GM13976 (cell line): ENCODE data around the gene FBXO45.
"Not testable (repeated sequence)": the region's sequence is repeated elsewhere in the genome, so short reads cannot be mapped to it uniquely, and the experiment has no call there.

Experiments used
- DNase-seq: peaks from one replicate; pipeline ENCODE4 v3.0.0; 2012; ENCODE audit warnings: low spot score
- in situ Hi-C: fragments of 300-500 bp; cut with MboI; formaldehyde crosslinking; loops from one replicate; pipeline ENCODE4 v1.12.0; 2022; ENCODE audit warnings: low sequenced_read_pairs, mixed read lengths, inconsistent platforms; ENCODE audit not compliant: unreplicated experiment
- TF ChIP-seq, protein P1 (sequence below): IDR thresholded peaks from 2 replicates; pipeline ENCODE4 v1.5.1; 2012; ENCODE audit warnings: borderline replicate concordance, mild to moderate bottlenecking; ENCODE audit not compliant: insufficient read depth; ENCODE audit errors: extremely low read depth, missing control alignments, control extremely low read depth

Gene FBXO45

GRCh38 chr3:196572389-196572788 is 3.9 kb downstream of the FBXO45 start:
- in situ Hi-C loops = no loop called here
- TF ChIP-seq, protein P1, sequence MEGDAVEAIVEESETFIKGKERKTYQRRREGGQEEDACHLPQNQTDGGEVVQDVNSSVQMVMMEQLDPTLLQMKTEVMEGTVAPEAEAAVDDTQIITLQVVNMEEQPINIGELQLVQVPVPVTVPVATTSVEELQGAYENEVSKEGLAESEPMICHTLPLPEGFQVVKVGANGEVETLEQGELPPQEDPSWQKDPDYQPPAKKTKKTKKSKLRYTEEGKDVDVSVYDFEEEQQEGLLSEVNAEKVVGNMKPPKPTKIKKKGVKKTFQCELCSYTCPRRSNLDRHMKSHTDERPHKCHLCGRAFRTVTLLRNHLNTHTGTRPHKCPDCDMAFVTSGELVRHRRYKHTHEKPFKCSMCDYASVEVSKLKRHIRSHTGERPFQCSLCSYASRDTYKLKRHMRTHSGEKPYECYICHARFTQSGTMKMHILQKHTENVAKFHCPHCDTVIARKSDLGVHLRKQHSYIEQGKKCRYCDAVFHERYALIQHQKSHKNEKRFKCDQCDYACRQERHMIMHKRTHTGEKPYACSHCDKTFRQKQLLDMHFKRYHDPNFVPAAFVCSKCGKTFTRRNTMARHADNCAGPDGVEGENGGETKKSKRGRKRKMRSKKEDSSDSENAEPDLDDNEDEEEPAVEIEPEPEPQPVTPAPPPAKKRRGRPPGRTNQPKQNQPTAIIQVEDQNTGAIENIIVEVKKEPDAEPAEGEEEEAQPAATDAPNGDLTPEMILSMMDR = no peak
- DNase-seq = no peak

DNA sequence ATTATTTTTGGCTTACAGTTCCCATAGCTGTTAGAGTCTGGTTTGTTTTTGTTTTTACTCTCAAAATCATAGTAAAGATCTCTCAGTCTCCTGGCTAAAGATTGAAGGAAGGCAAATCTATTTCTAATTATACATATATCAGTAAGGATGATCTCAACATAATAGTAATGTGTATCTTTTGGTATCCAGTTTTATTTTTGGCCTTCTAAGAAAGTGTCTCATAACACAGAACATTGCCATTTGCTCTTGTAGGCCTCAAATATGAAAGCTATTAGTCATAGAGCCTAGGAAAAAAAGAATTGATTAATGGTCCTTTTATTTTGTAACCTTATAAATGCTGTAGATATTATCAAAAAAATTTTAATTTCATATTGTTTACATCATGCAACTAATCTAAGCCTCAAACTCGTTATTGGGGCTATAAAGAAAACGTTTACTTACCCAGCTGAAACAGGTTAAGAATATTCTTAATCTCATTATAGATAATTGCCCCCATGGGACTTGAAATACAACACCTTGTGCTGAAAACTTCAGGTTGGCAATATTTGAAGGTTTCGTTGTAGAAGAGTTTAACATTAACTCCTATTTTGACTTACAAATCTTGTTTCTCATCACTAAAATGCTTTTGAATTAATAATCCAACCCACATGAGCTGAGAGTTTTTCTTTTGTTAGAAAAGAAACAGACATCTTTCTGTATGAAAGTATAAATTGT is 16.7 kb downstream of the FBXO45 start:
- in situ Hi-C loops = no loop called here
- DNase-seq = no peak
- TF ChIP-seq, protein P1 = no peak

- DNase-seq = no peak
- TF ChIP-seq, protein P1 = no peak
- in situ Hi-C loops = no loop called here
These were observed 21.8 kb downstream of the FBXO45 start for GRCh38 chr3:196590279-196590678.

DNA sequence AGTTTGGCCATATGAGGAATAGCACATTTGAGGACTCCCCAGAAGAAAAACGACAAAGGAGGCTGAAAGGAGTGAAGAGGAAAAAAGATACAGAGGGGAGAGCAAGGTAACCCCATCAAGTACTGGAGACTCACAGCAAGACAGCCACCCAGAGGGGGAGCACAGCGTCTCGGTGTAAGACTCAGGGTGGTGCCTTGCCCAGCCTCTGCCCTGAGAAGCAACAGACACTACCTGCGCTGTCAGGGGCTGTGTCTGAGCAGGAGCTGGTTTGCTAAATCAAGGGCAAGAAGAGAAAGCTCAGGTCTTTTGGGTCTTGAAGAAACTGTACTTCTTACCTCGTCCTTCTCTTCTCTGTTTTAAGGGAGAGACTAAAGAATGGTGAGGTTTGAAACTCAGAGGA is 27.9 kb downstream of the FBXO45 start:
- TF ChIP-seq, protein P1 = no peak
- DNase-seq = no peak
- in situ Hi-C loops = no loop called here

- in situ Hi-C loops, DNase-seq: not testable (repeated sequence)
These were observed 29.7 kb downstream of the FBXO45 start for GRCh38 chr3:196597971-196598733.

GRCh38 chr3:196599734-196600128 is 31.3 kb downstream of the FBXO45 start:
- no peak for DNase-seq
- TF ChIP-seq, protein P1 = no peak
- in situ Hi-C loops = loop anchor here (10.0 kb wide), 1 partner anchor 85 kb away; no protein-coding TSS in a partner anchor

DNA sequence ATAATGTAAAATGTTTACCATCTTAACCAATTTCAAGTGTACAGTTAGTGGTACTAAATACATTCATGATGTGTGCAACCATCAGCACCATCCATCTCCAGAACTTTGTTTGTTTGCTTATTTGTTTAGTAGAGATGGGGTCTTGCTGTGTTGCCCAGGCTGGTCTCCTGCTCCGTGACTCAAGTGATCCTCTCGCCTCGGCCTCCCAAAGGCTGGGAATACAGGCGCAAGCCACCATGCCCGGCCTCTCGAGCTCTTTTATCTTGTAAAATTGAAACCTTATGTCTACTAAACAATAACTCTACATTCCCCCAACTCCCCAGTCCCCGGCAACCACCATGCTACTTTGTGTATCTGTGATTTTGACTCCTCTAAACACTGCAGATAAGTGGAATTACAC is 31.9 kb downstream of the FBXO45 start:
- in situ Hi-C loops = loop anchor here (10.0 kb wide), 1 partner anchor 84 kb away; no protein-coding TSS in a partner anchor
- no peak for DNase-seq
- TF ChIP-seq, protein P1 = no peak
